ENCODE data around the gene COL6A2. TPM values are rescaled to one million over a fixed set of nuclear protein-coding genes. Genes with fewer than 3 reads are reported as not detected.
A peak's percentile ranks its signal among the peaks of the same experiment; 100 is the strongest.

COL6A2 gene
- total RNA-seq, 1 donor from 2014 or later = 114 TPM

GRCh38 chr21:46126309-46127238 is 28.7 kb downstream of the COL6A2 start:
- Mint-ChIP-seq H3K4me1 (ENCODE audit: unreplicated experiment) (peaks cover 8% of the 10 kb centered on the region), H3K4me3 (no peak overlapping the region), H3K27ac (no peak overlapping the region), H3K9me3 (no peaks in the 10 kb centered on the region), H3K27me3 (no peaks in the 10 kb centered on the region), H3K36me3 (peaks cover 3% of the 10 kb centered on the region)
- peak; percentile 65 for DNase-seq (ENCODE audit: extremely low spot score, unreplicated experiment)
- no peak for TF ChIP-seq CTCF (conservative IDR thresholded peaks at IDR 0.05)

- Mint-ChIP-seq H3K4me3 (no peak overlapping the region), H3K27me3 (no peaks in the 10 kb centered on the region), H3K36me3 (no peaks in the 10 kb centered on the region), H3K27ac (peak overlapping the region; percentile 46), H3K9me3 (no peaks in the 10 kb centered on the region), H3K4me1 (ENCODE audit: unreplicated experiment) (peaks cover 8% of the 10 kb centered on the region)
- no peak for DNase-seq (ENCODE audit: extremely low spot score, unreplicated experiment)
- TF ChIP-seq CTCF (conservative IDR thresholded peaks at IDR 0.05) = no peak
Measured at GRCh38 chr21:46127239-46128105, 29.6 kb downstream of the COL6A2 start.

GRCh38 chr21:46128106-46128932 is 30.4 kb downstream of the COL6A2 start:
- H3K36me3 Mint-ChIP-seq = no peaks in the 10 kb centered on the region
- DNase-seq (ENCODE audit: extremely low spot score, unreplicated experiment) = no peak
- no peak overlapping the region for H3K4me3 Mint-ChIP-seq
- no peak for TF ChIP-seq CTCF (conservative IDR thresholded peaks at IDR 0.05)
- no peaks in the 10 kb centered on the region for H3K27me3 Mint-ChIP-seq
- H3K27ac Mint-ChIP-seq = peak overlapping the region; percentile 46
- H3K9me3 Mint-ChIP-seq = no peaks in the 10 kb centered on the region
- peaks cover 8% of the 10 kb centered on the region for H3K4me1 Mint-ChIP-seq (ENCODE audit: unreplicated experiment)

GRCh38 chr21:46128933-46129571 is 31.1 kb downstream of the COL6A2 start:
- H3K4me1 Mint-ChIP-seq (ENCODE audit: unreplicated experiment) = peaks cover 8% of the 10 kb centered on the region
- TF ChIP-seq CTCF (conservative IDR thresholded peaks at IDR 0.05) = no peak
- no peaks in the 10 kb centered on the region for H3K27me3 Mint-ChIP-seq
- H3K4me3 Mint-ChIP-seq = no peak overlapping the region
- DNase-seq (ENCODE audit: extremely low spot score, unreplicated experiment) = no peak
- no peaks in the 10 kb centered on the region for H3K36me3 Mint-ChIP-seq
- H3K27ac Mint-ChIP-seq = no peak overlapping the region
- no peaks in the 10 kb centered on the region for H3K9me3 Mint-ChIP-seq
